ENCODE results near the gene RCHY1.
"Not testable (repeated sequence)": the region's sequence is repeated elsewhere in the genome, so short reads cannot be mapped to it uniquely, and the experiment has no call there.

RCHY1 gene

GRCh38 chr4:75513526-75514130 is 575 bp downstream of the RCHY1 start:
- DNase-seq (ENCODE audit: extremely low read depth, low read depth), result no peak
- no peak for TF ChIP-seq CTCF (IDR thresholded peaks at IDR 0.05; ENCODE audit: low read depth, low read length, missing control alignments)
- peak overlapping the region; percentile 69 for H3K4me3 ChIP-seq (replicated peaks; ENCODE audit: low read depth, low read length)

- no peak for TF ChIP-seq CTCF (IDR thresholded peaks at IDR 0.05; ENCODE audit: low read depth, low read length, missing control alignments)
- DNase-seq (ENCODE audit: extremely low read depth, low read depth), result no peak
- H3K4me3 ChIP-seq (replicated peaks; ENCODE audit: low read depth, low read length), result peak overlapping the region; percentile 69
Measured at GRCh38 chr4:75512386-75513211, 1.6 kb downstream of the RCHY1 start.

- no peak for DNase-seq (ENCODE audit: extremely low read depth, low read depth)
- no peak for TF ChIP-seq CTCF (IDR thresholded peaks at IDR 0.05; ENCODE audit: low read depth, low read length, missing control alignments)
- peak overlapping the region; percentile 69 for H3K4me3 ChIP-seq (replicated peaks; ENCODE audit: low read depth, low read length)
Measured at GRCh38 chr4:75511841-75512240, 2.4 kb downstream of the RCHY1 start.

GRCh38 chr4:75509592-75509991 is 4.6 kb downstream of the RCHY1 start:
- not testable (repeated sequence) for DNase-seq (ENCODE audit: extremely low read depth, low read depth); H3K4me3 ChIP-seq (replicated peaks; ENCODE audit: low read depth, low read length)

- no peak overlapping the region for H3K4me3 ChIP-seq (replicated peaks; ENCODE audit: low read depth, low read length)
- DNase-seq (ENCODE audit: extremely low read depth, low read depth), result no peak
- TF ChIP-seq CTCF (IDR thresholded peaks at IDR 0.05; ENCODE audit: low read depth, low read length, missing control alignments), result no peak
Measured at GRCh38 chr4:75505630-75506029, 8.6 kb downstream of the RCHY1 start.

- TF ChIP-seq CTCF (IDR thresholded peaks at IDR 0.05; ENCODE audit: low read depth, low read length, missing control alignments), result no peak
- no peak overlapping the region for H3K4me3 ChIP-seq (replicated peaks; ENCODE audit: low read depth, low read length)
- no peak for DNase-seq (ENCODE audit: extremely low read depth, low read depth)
Measured at GRCh38 chr4:75502671-75503070, 11.5 kb downstream of the RCHY1 start.

GRCh38 chr4:75499900-75500299 is 14.3 kb downstream of the RCHY1 start:
- no peak overlapping the region for H3K4me3 ChIP-seq (replicated peaks; ENCODE audit: low read depth, low read length)
- no peak for DNase-seq (ENCODE audit: extremely low read depth, low read depth)
- TF ChIP-seq CTCF (IDR thresholded peaks at IDR 0.05; ENCODE audit: low read depth, low read length, missing control alignments), result no peak
